Measurements from ENCODE around the gene POLG2.
A peak's percentile ranks its signal among the peaks of the same experiment; 100 is the strongest.
"Not testable (repeated sequence)": the region's sequence is repeated elsewhere in the genome, so short reads cannot be mapped to it uniquely, and the experiment has no call there.

The POLG2 gene

GRCh38 chr17:64499805-64500486, 3.1 kb upstream of the POLG2 start:
- Mint-ChIP-seq H3K36me3 (peaks cover 56% of the 10 kb centered on the region), H3K4me3 (peak overlapping the region; percentile 19), H3K4me1 (peaks cover 96% of the 10 kb centered on the region), H3K9me3 (no peaks in the 10 kb centered on the region), H3K27me3 (no peaks in the 10 kb centered on the region), H3K27ac (peak overlapping the region; percentile 85)

- peaks cover 50% of the 10 kb centered on the region for H3K36me3 Mint-ChIP-seq
- H3K27me3 Mint-ChIP-seq: no peaks in the 10 kb centered on the region
- H3K27ac Mint-ChIP-seq: peak overlapping the region; percentile 98
- H3K4me1 Mint-ChIP-seq: peaks cover 96% of the 10 kb centered on the region
- no peaks in the 10 kb centered on the region for H3K9me3 Mint-ChIP-seq
- peak overlapping the region; percentile 68 for H3K4me3 Mint-ChIP-seq
Observed at GRCh38 chr17:64498308-64499203, 1.7 kb upstream of the POLG2 start.

GRCh38 chr17:64497565-64498035, 746 bp upstream of the POLG2 start:
- Mint-ChIP-seq H3K4me3 (peak overlapping the region; percentile 99), H3K4me1 (peaks cover 91% of the 10 kb centered on the region), H3K27me3 (no peaks in the 10 kb centered on the region), H3K36me3 (peaks cover 42% of the 10 kb centered on the region), H3K27ac (peak overlapping the region; percentile 98), H3K9me3 (no peaks in the 10 kb centered on the region)

- Mint-ChIP-seq H3K9me3 (no peaks in the 10 kb centered on the region), H3K27ac (peak overlapping the region; percentile 98), H3K36me3 (peaks cover 37% of the 10 kb centered on the region), H3K4me1 (peaks cover 84% of the 10 kb centered on the region), H3K27me3 (no peaks in the 10 kb centered on the region), H3K4me3 (peak overlapping the region; percentile 99)
Observed at GRCh38 chr17:64496348-64496785, 487 bp downstream of the POLG2 start.

GRCh38 chr17:64495300-64495699, 1.6 kb downstream of the POLG2 start:
- Mint-ChIP-seq H3K4me1 (peaks cover 74% of the 10 kb centered on the region), H3K36me3 (peaks cover 29% of the 10 kb centered on the region), H3K4me3 (peak overlapping the region; percentile 99)
- not testable (repeated sequence) for H3K27me3 Mint-ChIP-seq, H3K9me3 Mint-ChIP-seq, H3K27ac Mint-ChIP-seq

- Mint-ChIP-seq H3K9me3 (no peaks in the 10 kb centered on the region), H3K4me1 (peaks cover 62% of the 10 kb centered on the region), H3K27ac (peak overlapping the region; percentile 71), H3K36me3 (peaks cover 21% of the 10 kb centered on the region), H3K27me3 (no peaks in the 10 kb centered on the region), H3K4me3 (peak overlapping the region; percentile 99)
Observed at GRCh38 chr17:64494121-64494520, 2.7 kb downstream of the POLG2 start.

- Mint-ChIP-seq H3K4me1 (peaks cover 49% of the 10 kb centered on the region), H3K27ac (no peak overlapping the region), H3K4me3 (no peak overlapping the region), H3K27me3 (no peaks in the 10 kb centered on the region), H3K9me3 (no peaks in the 10 kb centered on the region), H3K36me3 (peaks cover 15% of the 10 kb centered on the region)
Observed at GRCh38 chr17:64492481-64493109, 4.3 kb downstream of the POLG2 start.

GRCh38 chr17:64491994-64492393, 4.9 kb downstream of the POLG2 start:
- H3K4me1 Mint-ChIP-seq: peaks cover 43% of the 10 kb centered on the region
- H3K27ac Mint-ChIP-seq: no peak overlapping the region
- H3K27me3 Mint-ChIP-seq: no peaks in the 10 kb centered on the region
- no peaks in the 10 kb centered on the region for H3K9me3 Mint-ChIP-seq
- H3K4me3 Mint-ChIP-seq: peak overlapping the region; percentile 24
- H3K36me3 Mint-ChIP-seq: peaks cover 15% of the 10 kb centered on the region

GRCh38 chr17:64491034-64491860, 5.6 kb downstream of the POLG2 start:
- H3K9me3 Mint-ChIP-seq: no peaks in the 10 kb centered on the region
- H3K27ac Mint-ChIP-seq: peak overlapping the region; percentile 41
- no peaks in the 10 kb centered on the region for H3K27me3 Mint-ChIP-seq
- peaks cover 38% of the 10 kb centered on the region for H3K4me1 Mint-ChIP-seq
- H3K4me3 Mint-ChIP-seq: no peak overlapping the region
- peaks cover 15% of the 10 kb centered on the region for H3K36me3 Mint-ChIP-seq

GRCh38 chr17:64488301-64488700, 8.6 kb downstream of the POLG2 start:
- Mint-ChIP-seq H3K36me3 (peaks cover 11% of the 10 kb centered on the region), H3K27me3 (no peaks in the 10 kb centered on the region), H3K27ac (no peak overlapping the region), H3K9me3 (no peaks in the 10 kb centered on the region), H3K4me1 (peaks cover 22% of the 10 kb centered on the region), H3K4me3 (no peak overlapping the region)

GRCh38 chr17:64484380-64484779, 12.5 kb downstream of the POLG2 start:
- Mint-ChIP-seq H3K4me1 (peaks cover 12% of the 10 kb centered on the region), H3K27me3 (no peaks in the 10 kb centered on the region), H3K4me3 (no peak overlapping the region), H3K27ac (no peak overlapping the region), H3K36me3 (peaks cover 6% of the 10 kb centered on the region), H3K9me3 (no peaks in the 10 kb centered on the region)

GRCh38 chr17:64480951-64481350, 15.9 kb downstream of the POLG2 start:
- H3K36me3 Mint-ChIP-seq: peaks cover 6% of the 10 kb centered on the region
- H3K4me3 Mint-ChIP-seq: no peak overlapping the region
- no peaks in the 10 kb centered on the region for H3K27me3 Mint-ChIP-seq
- peaks cover 12% of the 10 kb centered on the region for H3K4me1 Mint-ChIP-seq
- no peak overlapping the region for H3K27ac Mint-ChIP-seq
- no peaks in the 10 kb centered on the region for H3K9me3 Mint-ChIP-seq

GRCh38 chr17:64477849-64478248, 19.0 kb downstream of the POLG2 start:
- Mint-ChIP-seq H3K27me3 (no peaks in the 10 kb centered on the region), H3K36me3 (peaks cover 4% of the 10 kb centered on the region), H3K4me1 (no peaks in the 10 kb centered on the region), H3K4me3 (no peak overlapping the region), H3K27ac (no peak overlapping the region), H3K9me3 (no peaks in the 10 kb centered on the region)

- no peaks in the 10 kb centered on the region for H3K9me3 Mint-ChIP-seq
- no peak overlapping the region for H3K27ac Mint-ChIP-seq
- no peak overlapping the region for H3K4me3 Mint-ChIP-seq
- H3K36me3 Mint-ChIP-seq: no peaks in the 10 kb centered on the region
- no peaks in the 10 kb centered on the region for H3K27me3 Mint-ChIP-seq
- no peaks in the 10 kb centered on the region for H3K4me1 Mint-ChIP-seq
Observed at GRCh38 chr17:64472564-64472963, 24.3 kb downstream of the POLG2 start.

GRCh38 chr17:64471440-64471839, 25.4 kb downstream of the POLG2 start:
- Mint-ChIP-seq H3K27ac (no peak overlapping the region), H3K4me1 (no peaks in the 10 kb centered on the region), H3K4me3 (no peak overlapping the region), H3K27me3 (no peaks in the 10 kb centered on the region), H3K36me3 (no peaks in the 10 kb centered on the region), H3K9me3 (no peaks in the 10 kb centered on the region)

Data from activated naive CD4-positive, alpha-beta T cell treated with anti-CD3 and anti-CD28 coated beads, Interleukin-2, amount 50 U/mL, for 24 hours (primary cell).